Stimulated activated CD4-positive, alpha-beta T cell treated with anti-CD3 and anti-CD28 coated beads, Interleukin-2, amount 100 ng/mL, for 4 hours (primary cell): ENCODE data around the gene POU1F1.
A peak's percentile ranks its signal among the peaks of the same experiment; 100 is the strongest.
"Not testable (repeated sequence)": the region's sequence is repeated elsewhere in the genome, so short reads cannot be mapped to it uniquely, and the experiment has no call there.

Experiments used
- DNase-seq: peaks from one replicate; pipeline ENCODE4 v3.0.0-alpha.2; 2020; ENCODE audit warnings: low read depth

Gene POU1F1

GRCh38 chr3:87276484-87276883 lies at the start of gene POU1F1:
POU1F1 (minus strand) TSS chr3:87276584; CDS start chr3:87276462, 122 bp downstream.
- DNase-seq = no peak

- no peak for DNase-seq
Measured at GRCh38 chr3:87324609-87325008, 48.2 kb upstream of the POU1F1 start.

GRCh38 chr3:87320756-87321626 lies 44.6 kb upstream of the POU1F1 start:
- no peak for DNase-seq

GRCh38 chr3:87318617-87319021 lies 42.2 kb upstream of the POU1F1 start:
- no peak for DNase-seq

GRCh38 chr3:87317779-87318178 lies 41.4 kb upstream of the POU1F1 start:
- no peak for DNase-seq

- no peak for DNase-seq
Measured at GRCh38 chr3:87313641-87314040, 37.3 kb upstream of the POU1F1 start.

- DNase-seq = no peak
Measured at GRCh38 chr3:87311309-87311708, 34.9 kb upstream of the POU1F1 start.

- no peak for DNase-seq
Measured at GRCh38 chr3:87309601-87310000, 33.2 kb upstream of the POU1F1 start.

- no peak for DNase-seq
Measured at GRCh38 chr3:87307805-87308204, 31.4 kb upstream of the POU1F1 start.

- DNase-seq = no peak
Measured at GRCh38 chr3:87305517-87305916, 29.1 kb upstream of the POU1F1 start.

- DNase-seq = not testable (repeated sequence)
Measured at GRCh38 chr3:87305031-87305430, 28.6 kb upstream of the POU1F1 start.

GRCh38 chr3:87298111-87298718 lies 21.8 kb upstream of the POU1F1 start:
- no peak for DNase-seq

- no peak for DNase-seq
Measured at GRCh38 chr3:87288446-87288845, 12.1 kb upstream of the POU1F1 start.

- DNase-seq = no peak
Measured at GRCh38 chr3:87287011-87287410, 10.6 kb upstream of the POU1F1 start.

GRCh38 chr3:87272718-87273341 lies 3.6 kb downstream of the POU1F1 start:
- no peak for DNase-seq

GRCh38 chr3:87270908-87271700 lies 5.3 kb downstream of the POU1F1 start:
- no peak for DNase-seq

GRCh38 chr3:87269723-87270122 lies 6.7 kb downstream of the POU1F1 start:
- no peak for DNase-seq

- DNase-seq = no peak
Measured at GRCh38 chr3:87268646-87269211, 7.7 kb downstream of the POU1F1 start.

- no peak for DNase-seq
Measured at GRCh38 chr3:87267953-87268645, 8.3 kb downstream of the POU1F1 start.

- DNase-seq = no peak
Measured at GRCh38 chr3:87261925-87262324, 14.5 kb downstream of the POU1F1 start.

- DNase-seq = peak; percentile 32
Measured at GRCh38 chr3:87260270-87260669, 16.1 kb downstream of the POU1F1 start.
